H1 (cell line): ENCODE measurements around the gene DIAPH1. TPM values are rescaled to one million over a fixed set of nuclear protein-coding genes. Genes with fewer than 3 reads are reported as not detected.
A peak's percentile ranks its signal among the peaks of the same experiment; 100 is the strongest.

Experiments
- ASH2L ChIP-seq: fragments of 200-600, 300-600 bp; sonication (generic); IDR thresholded peaks from one replicate; pipeline ENCODE4 v1.7.1; 2017; ENCODE audit warnings: low read length
- CBX8 ChIP-seq: fragments of 300-800, 300-1000 bp; sonication (generic); IDR thresholded peaks from 2 replicates; pipeline ENCODE4 v1.7.1; 2016; ENCODE audit warnings: low read depth, low read length, borderline replicate concordance
- CEBPB ChIP-seq: IDR thresholded peaks from 2 replicates; pipeline ENCODE4 v1.6.1; 2012; ENCODE audit warnings: low read depth, low read length
- CREB1 ChIP-seq: IDR thresholded peaks from 2 replicates; pipeline ENCODE4 v1.6.1; 2012; ENCODE audit warnings: inconsistent platforms
- CTBP2 ChIP-seq: IDR thresholded peaks from 2 replicates; pipeline ENCODE4 v1.7.0; 2011; ENCODE audit warnings: borderline replicate concordance, mild to moderate bottlenecking, moderate library complexity, mixed read lengths, low read length; ENCODE audit not compliant: insufficient read depth, insufficient read length
- EZH2 ChIP-seq: fragments of 200-600 bp; sonication (generic); IDR thresholded peaks from 2 replicates; pipeline ENCODE4 v1.7.1; 2012; ENCODE audit warnings: low read depth, mild to moderate bottlenecking, moderate library complexity, low read length, inconsistent platforms; ENCODE audit not compliant: severe bottlenecking
- HDAC2 ChIP-seq, 2 experiments: fragments of 300-600 bp in 1 of 2; sonication (generic) in 1 of 2; IDR thresholded peaks; 2 replicates each; pipeline ENCODE4 v1.6.1; 2011 to 2012; ENCODE audit warnings: low read depth in 2 of 2, low read length in 2 of 2, mild to moderate bottlenecking in 2 of 2, moderate library complexity in 2 of 2, borderline replicate concordance in 1 of 2, inconsistent platforms in 1 of 2
- JUN ChIP-seq: IDR thresholded peaks from 2 replicates; pipeline ENCODE4 v1.6.1; 2011; ENCODE audit warnings: low read depth, mild to moderate bottlenecking, improper control_type of control experiment, low read length
- KDM5A ChIP-seq: fragments of 200-600 bp; IDR thresholded peaks from 2 replicates; pipeline ENCODE4 v1.7.1; 2012; ENCODE audit warnings: mild to moderate bottlenecking, low read length, inconsistent platforms, mixed read lengths
- MAFK ChIP-seq: IDR thresholded peaks from 2 replicates; pipeline ENCODE4 v1.6.1; 2012; ENCODE audit warnings: low read depth, mild to moderate bottlenecking, improper control_type of control experiment, low read length
- NANOG ChIP-seq: IDR thresholded peaks from 2 replicates; pipeline ENCODE4 v1.6.1; 2011; ENCODE audit warnings: low read length, low read depth, mild to moderate bottlenecking, inconsistent platforms; ENCODE audit not compliant: insufficient read depth, poor library complexity, severe bottlenecking
- POLR2A ChIP-seq, 2 experiments: IDR thresholded peaks; 1 replicate in 1 of 2; 2 replicates in 1 of 2; pipeline ENCODE4 v1.6.1; 2011; ENCODE audit warnings: low read depth in 2 of 2, low read length in 2 of 2, mild to moderate bottlenecking in 2 of 2; ENCODE audit errors: control extremely low read depth in 1 of 2
- POU5F1 ChIP-seq: IDR thresholded peaks from 2 replicates; pipeline ENCODE4 v1.6.1; 2011; ENCODE audit warnings: low read depth, mild to moderate bottlenecking, low read length, moderate library complexity
- SP1 ChIP-seq: IDR thresholded peaks from 2 replicates; pipeline ENCODE4 v1.6.1; 2011; ENCODE audit warnings: low read depth, low read length
- SP2 ChIP-seq: IDR thresholded peaks from 2 replicates; pipeline ENCODE4 v1.6.1; 2012; ENCODE audit warnings: mild to moderate bottlenecking, low read length, inconsistent platforms
- TAF1 ChIP-seq: IDR thresholded peaks from 2 replicates; pipeline ENCODE4 v1.6.1; 2011; ENCODE audit warnings: mild to moderate bottlenecking, low read depth, low read length
- TCF12 ChIP-seq: IDR thresholded peaks from 2 replicates; pipeline ENCODE4 v1.6.1; 2011; ENCODE audit warnings: low read depth, mild to moderate bottlenecking, low read length
- polyA plus RNA-seq, 7 experiments: library from polyadenylated mRNA; depleted of rRNA in 3 of 7; stranded (reverse) in 5 of 7; unstranded in 2 of 7; fragments of >200 nt in 5 of 7; fragments of 200-250 nt in 2 of 7; gene quantifications; 1 replicate in 5 of 7; 2 replicates in 1 of 7; 4 replicates in 1 of 7; pipeline versions ENCODE4 v1.2.1 to v1.2.3, GENCODE V29; 2011 to 2013; ENCODE audit warnings: missing spikeins in 2 of 7, mixed read lengths in 2 of 7
- total RNA-seq: library from RNA; stranded (reverse); fragmentation: NEBNext Ultra II Directional; extraction: Animal tissue kit (Norgen Biotek cat#: 25700); gene quantifications from 2 replicates; pipeline ENCODE4 v1.2.1, GENCODE V29; 2021
- TF ChIP-seq, protein P1 (sequence below): IDR thresholded peaks from 2 replicates; pipeline ENCODE4 v1.6.1; 2011; ENCODE audit warnings: low read length, improper control_type of control experiment
- TF ChIP-seq, protein P2 (sequence below), 3 experiments: IDR thresholded peaks; 1 replicate in 2 of 3; 2 replicates in 1 of 3; pipeline versions ENCODE4 v1.5.1 to v1.6.1; 2011; ENCODE audit warnings: low read length in 3 of 3, mild to moderate bottlenecking in 3 of 3, inconsistent platforms in 2 of 3, low read depth in 1 of 3, moderate library complexity in 1 of 3; ENCODE audit not compliant: insufficient read depth in 1 of 3; ENCODE audit errors: control extremely low read depth in 1 of 3
- TF ChIP-seq, protein P3 (sequence below): IDR thresholded peaks from 2 replicates; pipeline ENCODE4 v1.6.1; 2012; ENCODE audit warnings: inconsistent platforms
- TF ChIP-seq, protein P4 (sequence below): IDR thresholded peaks from 2 replicates; pipeline ENCODE4 v1.6.1; 2012; ENCODE audit warnings: inconsistent platforms

Gene DIAPH1
- total and polyA plus RNA-seq, 2 of the 8 experiments (the other 6 are each of a cell fraction or from before 2014, with no cell fraction given): 61.2 to 114 TPM

DNA sequence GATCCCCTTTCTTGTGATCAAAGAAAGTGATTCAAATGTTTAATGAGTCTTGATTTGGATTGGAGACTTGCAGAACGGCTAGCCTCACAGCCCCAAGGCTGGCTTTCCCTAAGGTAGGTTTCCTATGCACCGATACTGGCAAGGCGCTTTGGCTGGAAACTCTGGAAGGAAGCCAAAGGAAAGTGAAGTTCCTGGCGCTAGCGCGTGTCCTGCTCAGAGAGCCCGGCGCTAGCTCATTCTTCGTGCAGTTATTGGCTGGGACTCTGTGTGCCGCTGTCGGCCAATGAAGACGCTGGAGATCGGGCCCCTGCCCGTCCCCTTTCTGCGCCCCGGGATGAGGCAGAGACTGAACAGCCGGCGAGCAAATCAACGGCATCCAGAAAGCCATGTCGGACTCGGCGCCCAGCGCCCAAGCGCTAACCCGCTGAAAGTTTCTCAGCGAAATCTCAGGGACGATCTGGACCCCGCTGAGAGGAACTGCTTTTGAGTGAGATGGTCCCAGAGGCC lies 143.1 kb downstream of the DIAPH1 start, which contains the start of gene PCDHGC3 (continued):
- TF ChIP-seq, protein P1, sequence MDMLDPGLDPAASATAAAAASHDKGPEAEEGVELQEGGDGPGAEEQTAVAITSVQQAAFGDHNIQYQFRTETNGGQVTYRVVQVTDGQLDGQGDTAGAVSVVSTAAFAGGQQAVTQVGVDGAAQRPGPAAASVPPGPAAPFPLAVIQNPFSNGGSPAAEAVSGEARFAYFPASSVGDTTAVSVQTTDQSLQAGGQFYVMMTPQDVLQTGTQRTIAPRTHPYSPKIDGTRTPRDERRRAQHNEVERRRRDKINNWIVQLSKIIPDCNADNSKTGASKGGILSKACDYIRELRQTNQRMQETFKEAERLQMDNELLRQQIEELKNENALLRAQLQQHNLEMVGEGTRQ: no peak
- TF ChIP-seq, protein P2, sequence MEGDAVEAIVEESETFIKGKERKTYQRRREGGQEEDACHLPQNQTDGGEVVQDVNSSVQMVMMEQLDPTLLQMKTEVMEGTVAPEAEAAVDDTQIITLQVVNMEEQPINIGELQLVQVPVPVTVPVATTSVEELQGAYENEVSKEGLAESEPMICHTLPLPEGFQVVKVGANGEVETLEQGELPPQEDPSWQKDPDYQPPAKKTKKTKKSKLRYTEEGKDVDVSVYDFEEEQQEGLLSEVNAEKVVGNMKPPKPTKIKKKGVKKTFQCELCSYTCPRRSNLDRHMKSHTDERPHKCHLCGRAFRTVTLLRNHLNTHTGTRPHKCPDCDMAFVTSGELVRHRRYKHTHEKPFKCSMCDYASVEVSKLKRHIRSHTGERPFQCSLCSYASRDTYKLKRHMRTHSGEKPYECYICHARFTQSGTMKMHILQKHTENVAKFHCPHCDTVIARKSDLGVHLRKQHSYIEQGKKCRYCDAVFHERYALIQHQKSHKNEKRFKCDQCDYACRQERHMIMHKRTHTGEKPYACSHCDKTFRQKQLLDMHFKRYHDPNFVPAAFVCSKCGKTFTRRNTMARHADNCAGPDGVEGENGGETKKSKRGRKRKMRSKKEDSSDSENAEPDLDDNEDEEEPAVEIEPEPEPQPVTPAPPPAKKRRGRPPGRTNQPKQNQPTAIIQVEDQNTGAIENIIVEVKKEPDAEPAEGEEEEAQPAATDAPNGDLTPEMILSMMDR (IDR thresholded peaks at IDR 0.05; ENCODE audit: control extremely low read depth in 1 of 3, insufficient read depth in 1 of 3, low read depth in 1 of 3, low read length in 3 of 3): peak; percentile 31 to 63 (median 49); a peak in 3 of 4 replicates
- TF ChIP-seq, protein P3, sequence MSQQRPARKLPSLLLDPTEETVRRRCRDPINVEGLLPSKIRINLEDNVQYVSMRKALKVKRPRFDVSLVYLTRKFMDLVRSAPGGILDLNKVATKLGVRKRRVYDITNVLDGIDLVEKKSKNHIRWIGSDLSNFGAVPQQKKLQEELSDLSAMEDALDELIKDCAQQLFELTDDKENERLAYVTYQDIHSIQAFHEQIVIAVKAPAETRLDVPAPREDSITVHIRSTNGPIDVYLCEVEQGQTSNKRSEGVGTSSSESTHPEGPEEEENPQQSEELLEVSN: peak; percentile 83
- TF ChIP-seq MAFK (no peak), CEBPB (no peak), ASH2L (no peak), EZH2 (no peak), KDM5A (no peak), TAF1 (peak; percentile 18; the same call in 1 of the 2 replicates), CBX8 (no peak), JUN (no peak), TCF12 (no peak), SP1 (peak; percentile 31; the same call in 1 of the 2 replicates), CTBP2 (no peak), HDAC2 (IDR thresholded peaks at IDR 0.05; ENCODE audit: borderline replicate concordance in 1 of 2, low read depth in 2 of 2, low read length in 2 of 2) (no peak), CREB1 (0 out of 2 replicates have a peak, but pooled peaks have one; percentile 20), POLR2A (IDR thresholded peaks at IDR 0.05; ENCODE audit: control extremely low read depth in 1 of 2, low read depth in 2 of 2, low read length in 2 of 2) (no peak), SP2 (no peak), POU5F1 (no peak), NANOG (no peak)
- TF ChIP-seq, protein P4, sequence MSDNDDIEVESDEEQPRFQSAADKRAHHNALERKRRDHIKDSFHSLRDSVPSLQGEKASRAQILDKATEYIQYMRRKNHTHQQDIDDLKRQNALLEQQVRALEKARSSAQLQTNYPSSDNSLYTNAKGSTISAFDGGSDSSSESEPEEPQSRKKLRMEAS: peak; percentile 89
- TF ChIP-seq, all 59 proteins: peak for 7
